Raji (cell line): ENCODE results near the gene MYLK4.

Experiments
- POLR2A ChIP-seq: IDR thresholded peaks from 2 replicates; pipeline ENCODE4 v1.6.1; 2011; ENCODE audit warnings: low read depth, low read length, control low read depth; ENCODE audit not compliant: insufficient read depth

The MYLK4 gene

DNA sequence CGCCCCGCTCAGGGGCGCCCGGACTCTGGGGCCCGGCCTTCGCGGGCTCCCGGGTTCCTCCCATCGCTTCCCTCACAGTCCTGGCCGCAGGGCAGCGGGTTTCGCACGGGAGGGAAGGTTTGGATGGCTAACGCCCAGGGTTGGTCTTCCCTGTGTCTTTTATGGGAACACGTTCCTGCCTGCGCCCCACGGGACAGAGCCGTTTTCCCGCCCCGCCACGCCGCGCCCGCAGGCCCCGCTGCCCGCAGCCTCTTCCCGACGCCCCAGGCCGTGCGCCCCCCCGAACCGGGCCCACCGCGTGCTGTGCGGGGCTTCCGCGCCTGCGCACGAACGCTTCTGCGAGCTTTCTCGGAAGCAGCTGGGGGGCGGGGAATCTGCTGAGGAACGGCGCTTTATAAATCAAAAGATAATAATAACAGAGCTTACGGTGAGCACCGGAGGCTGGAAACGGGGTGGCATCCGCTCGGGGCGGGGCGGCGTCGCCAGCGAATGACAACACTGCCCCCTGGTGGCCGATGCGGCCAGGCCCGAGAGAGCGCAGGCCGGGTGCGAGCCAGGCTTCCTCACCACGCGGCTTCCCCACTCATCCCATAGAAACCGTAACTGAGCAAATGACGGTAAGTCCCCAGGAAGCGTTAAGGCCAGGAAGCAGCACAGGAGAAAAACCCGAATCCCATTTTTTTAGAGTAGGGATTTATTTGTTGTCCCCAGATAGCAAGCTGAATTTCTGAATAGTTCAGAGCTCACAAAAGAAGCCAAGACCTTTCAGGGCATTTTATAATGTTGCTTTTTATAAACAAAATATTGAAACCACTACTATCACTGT, 116.4 kb downstream of the MYLK4 start:
- no peak for TF ChIP-seq POLR2A

DNA sequence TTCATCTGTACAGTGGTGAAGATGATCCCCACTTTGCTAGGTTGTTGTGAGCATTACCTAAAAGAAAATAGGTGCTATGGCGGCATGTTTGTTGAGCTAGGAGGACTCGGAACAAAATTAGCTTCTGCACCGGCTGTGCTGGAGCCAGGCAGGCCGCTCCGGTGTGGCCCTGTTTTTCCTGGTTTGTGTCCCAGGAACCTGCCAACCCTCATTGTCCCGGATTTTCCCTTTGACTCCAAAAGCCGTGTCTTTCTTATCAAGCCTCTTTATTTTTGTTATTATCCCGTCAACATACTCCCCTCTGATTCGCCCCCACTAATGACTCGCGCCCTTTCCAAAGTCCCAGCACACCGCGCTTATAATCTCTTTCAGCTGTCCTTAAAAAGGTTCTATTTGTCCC, 117.0 kb downstream of the MYLK4 start:
- no peak for TF ChIP-seq POLR2A

DNA sequence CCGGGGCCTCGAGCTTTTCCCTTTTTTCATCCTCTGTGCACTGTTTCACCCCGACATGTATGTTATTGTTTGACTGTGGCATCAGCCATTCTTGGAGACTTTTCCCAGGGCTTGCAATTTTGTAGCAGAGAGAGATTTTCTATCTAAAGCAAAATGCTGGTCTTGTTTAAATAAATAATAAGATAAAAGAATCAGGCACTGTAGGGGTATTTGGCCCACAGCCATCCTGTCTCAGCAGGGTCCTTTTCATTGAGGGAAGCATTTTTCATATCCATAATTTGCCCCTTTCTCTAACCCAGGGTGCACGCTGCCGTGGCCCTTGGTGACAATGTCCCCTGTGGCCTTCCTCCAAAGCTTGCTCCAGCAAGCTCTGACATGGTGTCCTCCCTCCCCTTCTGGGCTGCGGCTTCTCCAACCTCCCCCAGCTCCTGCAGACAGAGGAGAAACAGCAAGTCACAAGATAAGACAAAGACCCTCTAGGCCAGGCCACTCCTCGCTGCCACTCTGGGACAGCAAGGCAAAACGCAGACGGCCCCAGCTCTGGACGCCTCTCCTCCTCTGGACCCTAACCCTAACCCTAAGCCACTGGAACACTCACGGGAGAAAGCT, 117.6 kb downstream of the MYLK4 start:
- TF ChIP-seq POLR2A, result no peak

DNA sequence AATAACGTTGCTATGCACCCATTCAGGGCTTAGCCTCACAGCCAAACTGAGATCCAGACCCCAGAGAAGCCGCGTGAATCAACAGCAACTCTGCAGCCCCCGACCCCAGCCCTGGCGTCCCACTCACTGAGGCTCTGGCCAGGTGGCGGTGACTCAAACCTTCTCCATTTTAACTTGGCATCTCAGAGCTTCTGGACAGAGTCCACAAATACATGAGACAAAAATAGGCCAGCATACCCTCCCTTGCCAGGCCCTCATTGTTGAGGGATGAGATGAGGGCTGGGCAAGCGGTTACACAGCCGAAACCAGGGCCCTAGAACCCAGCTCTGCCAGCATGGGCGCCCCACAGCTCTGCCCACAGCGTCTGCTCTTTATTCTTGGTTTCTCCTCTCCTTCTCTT, 118.4 kb downstream of the MYLK4 start:
- TF ChIP-seq POLR2A, result no peak

DNA sequence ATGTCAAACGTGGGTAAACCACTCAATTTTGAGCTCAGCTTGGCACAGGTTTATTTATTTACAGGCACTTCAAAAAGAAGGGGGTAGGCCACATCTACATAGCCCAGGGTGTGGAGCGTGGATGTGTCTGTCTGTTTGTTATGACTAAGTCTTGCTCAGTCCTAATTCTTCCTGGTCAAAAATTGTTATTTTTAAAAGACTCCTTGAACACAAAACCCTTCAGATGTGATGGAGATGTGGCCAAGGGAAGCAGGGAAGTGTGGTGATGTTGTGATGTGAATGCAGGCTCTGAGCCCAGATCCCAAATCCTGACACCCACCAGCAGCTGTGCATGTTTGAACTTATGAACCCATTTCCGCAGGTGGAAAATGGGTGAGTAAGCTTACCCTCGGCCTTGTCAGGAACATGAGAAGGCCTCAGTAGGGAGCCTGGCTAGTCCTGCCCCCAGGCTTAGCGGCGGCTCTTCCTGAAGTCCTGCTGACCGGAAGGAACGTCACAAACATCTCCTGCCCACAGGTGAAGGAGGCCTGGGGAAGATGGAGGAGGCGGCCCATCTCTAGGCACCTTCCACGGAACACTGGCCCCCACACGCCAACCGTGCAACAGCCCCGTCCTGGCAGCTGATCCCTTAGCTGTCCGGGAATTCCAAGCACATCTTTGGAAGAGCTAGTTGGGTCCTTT, 119.7 kb downstream of the MYLK4 start:
- no peak for TF ChIP-seq POLR2A

DNA sequence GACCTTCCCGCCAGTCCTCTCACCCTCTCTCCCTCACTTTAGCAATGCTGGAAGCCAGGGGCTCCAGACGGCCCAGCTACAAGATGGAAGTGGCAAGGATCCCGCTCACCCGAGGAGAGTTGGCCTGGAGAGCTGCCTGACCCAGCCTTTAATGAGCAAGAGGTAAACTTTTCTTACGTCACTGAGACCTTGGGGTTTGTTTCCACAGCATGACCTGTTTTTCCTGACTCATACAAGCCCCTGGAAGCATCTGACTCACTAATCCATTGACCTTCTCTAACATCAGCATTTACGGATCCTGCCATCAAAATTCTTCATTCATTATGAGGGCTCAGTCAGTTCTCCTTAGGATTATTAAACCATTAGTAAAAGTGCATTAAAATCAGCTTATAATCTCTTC, 120.4 kb downstream of the MYLK4 start:
- no peak for TF ChIP-seq POLR2A

DNA sequence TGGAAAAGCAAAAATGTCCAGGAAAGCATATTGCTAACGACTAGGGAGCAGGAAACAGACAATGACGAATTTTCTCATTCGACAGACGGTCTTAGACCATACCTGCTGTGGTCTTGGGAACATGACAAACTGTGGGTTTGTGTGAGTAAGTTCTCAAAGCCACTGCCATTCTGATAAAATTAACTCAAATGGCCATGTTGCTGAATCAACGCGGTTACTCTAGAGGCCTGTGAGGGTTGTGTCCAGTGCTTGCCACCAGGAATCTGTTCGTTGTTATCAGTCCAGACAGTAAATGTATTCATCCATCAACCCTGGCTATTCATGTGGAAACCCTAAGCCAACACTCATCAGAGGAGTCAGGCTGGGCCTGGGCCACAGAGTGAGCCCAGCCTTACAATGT, 124.3 kb downstream of the MYLK4 start:
- TF ChIP-seq POLR2A, result no peak

DNA sequence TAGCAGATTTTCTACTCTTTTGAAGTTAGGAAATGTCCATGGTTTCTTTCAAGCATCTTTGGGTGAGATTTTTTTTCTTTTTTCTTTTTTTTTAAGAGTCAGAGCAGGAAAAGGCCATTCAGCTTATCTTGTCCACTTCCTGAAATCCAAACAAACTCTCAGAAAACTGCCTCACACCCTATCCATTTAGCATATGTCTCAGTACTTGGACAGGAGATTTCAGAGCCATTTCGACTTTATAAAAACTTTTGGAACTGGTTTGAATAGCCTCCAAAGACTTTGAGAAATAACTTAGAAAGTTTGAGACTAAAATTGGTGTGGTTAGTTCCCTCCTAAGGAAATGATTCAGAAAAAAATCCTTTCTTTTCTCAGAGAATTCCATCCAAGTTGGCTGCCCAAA, 125.1 kb downstream of the MYLK4 start:
- no peak for TF ChIP-seq POLR2A

DNA sequence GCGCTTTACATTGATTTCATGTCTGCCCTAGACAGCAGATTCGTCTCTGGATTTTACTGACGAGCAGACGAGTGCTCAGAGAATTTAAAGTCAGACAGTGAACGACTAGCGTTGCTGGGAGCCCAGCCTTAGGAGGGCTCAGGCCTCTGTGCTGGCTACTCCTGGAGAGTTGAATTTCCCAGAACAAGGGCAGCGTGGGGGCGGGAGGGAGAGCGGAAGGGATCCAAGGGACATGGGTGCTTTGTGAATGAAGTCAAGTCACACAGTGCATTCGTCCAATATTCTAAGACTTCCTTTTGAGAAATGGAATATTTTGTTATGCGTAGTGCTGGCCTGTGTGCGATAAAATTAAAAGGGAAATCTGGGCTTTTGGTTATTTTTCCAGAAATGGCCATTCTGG, 126.5 kb downstream of the MYLK4 start:
- no peak for TF ChIP-seq POLR2A

DNA sequence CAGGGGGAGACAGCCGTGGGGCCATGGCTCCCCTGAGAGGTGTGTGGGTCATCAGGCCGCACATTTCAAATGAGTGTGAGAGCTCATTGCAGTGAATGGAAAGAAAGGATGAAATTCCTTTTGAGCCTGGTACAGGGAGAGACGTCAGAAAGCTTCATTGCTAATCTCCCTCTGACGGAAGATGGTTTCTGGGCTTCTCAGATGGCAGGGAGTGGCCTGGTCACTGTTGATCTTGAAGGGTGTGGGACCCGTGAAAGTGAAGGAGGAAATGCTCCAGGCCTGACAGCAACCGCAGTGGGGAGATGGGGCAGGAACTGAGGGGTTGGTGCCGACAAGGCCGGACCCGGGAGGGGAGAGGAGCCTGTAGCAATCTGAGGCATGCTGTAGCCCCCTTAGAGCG, 127.4 kb downstream of the MYLK4 start:
- no peak for TF ChIP-seq POLR2A

DNA sequence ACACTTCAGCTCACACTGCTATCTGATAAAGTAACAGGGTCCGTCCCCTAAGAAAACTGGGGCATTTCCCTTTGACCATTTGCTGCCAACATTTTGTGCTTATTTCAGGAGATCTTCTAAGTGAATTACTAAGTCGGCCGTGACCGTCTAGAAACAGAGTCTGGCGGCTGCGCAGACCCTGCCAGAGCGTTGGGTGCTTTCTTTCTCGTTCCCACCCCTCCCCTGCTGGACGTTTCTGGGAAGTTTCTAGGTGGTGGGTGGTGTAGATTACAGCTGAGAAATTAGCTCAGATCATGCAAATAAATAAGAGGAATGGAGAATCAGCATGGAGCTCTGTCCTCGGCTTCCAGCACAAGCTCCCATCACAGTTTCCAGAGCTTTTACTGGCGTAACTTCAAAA, 128.1 kb downstream of the MYLK4 start:
- TF ChIP-seq POLR2A, result no peak

DNA sequence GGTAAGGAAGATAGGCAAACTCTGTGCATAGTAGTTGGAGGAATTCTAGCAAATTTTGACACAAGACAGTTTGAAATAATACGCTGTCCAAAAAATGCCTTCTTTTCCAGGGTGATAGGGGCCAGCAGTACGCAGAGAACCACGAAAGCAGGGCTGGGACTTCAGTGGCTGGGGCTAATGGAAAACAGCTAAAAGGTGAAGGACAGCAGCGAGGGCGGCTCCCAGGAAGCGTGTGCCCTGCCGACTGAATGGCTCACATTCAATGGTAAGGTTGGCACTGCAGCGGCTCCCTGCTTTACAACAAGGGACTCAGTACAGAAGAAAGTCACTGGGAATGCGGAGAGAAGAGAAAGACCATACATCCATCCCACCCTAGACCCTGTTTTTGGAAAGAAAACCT, 131.1 kb downstream of the MYLK4 start:
- TF ChIP-seq POLR2A, result no peak

DNA sequence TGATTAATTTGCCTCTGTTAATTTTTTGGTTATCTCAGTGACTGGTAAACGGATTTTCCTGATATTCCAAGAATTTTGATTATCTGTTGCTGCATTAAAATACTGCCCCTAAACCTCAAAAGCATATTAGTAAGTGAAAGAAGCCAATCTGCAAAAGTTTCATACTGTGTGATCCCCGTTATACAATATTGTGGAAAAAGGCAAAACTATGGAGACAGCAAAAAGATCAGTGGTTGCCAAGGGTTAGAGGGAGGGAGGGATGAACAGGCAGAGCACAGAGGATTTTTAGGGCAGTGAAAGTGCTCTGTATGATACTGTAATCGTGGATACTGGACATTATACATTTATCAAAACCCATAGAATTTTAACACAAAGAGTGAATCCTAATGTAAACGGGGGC, 133.0 kb downstream of the MYLK4 start:
- TF ChIP-seq POLR2A, result no peak

DNA sequence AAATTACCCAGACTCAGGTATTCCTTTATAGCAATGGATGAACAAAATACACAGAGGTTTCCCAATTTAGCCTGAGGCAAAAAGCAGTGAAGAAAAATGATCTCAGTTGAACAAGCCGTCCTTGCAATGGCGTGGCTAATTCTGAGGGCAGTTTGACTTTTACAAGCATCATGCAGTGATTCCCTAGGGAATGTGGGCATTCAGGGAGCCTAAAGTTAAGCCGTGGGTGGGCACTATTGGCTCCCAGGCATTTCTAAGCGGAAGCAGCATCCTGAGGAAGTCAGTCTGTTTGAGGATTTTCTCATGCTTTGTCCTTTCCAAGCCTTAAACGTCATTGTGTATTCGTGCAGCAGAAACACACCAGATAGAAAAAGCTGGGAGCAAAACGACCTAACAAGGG, 133.9 kb downstream of the MYLK4 start:
- no peak for TF ChIP-seq POLR2A

DNA sequence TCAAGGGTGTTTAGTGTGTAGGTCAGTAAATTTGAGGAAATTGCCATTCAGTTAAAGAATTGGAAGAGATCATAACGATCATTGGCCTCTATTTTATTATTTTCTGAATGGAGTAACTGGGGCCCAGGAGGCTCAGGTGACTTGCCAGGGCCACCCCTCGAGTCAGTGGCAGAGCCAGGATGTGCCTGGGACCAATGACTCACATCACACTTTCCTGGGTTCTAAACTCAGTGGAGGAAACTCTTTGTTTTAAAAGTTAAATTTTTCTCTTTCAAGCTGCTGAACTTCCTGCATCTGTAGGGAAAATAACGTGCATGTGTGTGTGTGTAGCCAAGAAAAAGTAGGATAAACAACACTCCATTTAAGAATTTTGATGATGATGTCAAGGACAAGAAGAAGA, 135.5 kb downstream of the MYLK4 start:
- no peak for TF ChIP-seq POLR2A

DNA sequence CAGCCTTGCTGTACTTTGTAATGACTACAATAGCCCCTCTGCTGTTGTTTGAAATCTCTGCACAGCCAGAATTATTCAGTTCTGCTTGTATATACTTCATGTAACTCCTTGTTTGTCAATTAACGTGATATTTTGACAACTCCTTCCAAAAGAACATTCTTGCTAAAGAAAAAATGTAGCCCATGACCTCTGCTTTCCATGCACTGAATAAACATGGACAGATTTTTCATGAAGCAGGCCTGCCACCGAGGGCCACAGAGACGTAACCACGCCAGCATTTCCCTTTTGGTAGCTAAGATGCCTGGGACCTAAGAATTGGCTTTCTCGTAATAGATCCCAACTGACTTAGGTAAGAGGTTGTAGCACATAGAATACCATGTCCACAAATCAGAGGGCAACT, 135.9 kb downstream of the MYLK4 start:
- no peak for TF ChIP-seq POLR2A
